Measurements from ENCODE around the gene NDOR1.
A peak's percentile ranks its signal among the peaks of the same experiment; 100 is the strongest.

Gene NDOR1

DNA sequence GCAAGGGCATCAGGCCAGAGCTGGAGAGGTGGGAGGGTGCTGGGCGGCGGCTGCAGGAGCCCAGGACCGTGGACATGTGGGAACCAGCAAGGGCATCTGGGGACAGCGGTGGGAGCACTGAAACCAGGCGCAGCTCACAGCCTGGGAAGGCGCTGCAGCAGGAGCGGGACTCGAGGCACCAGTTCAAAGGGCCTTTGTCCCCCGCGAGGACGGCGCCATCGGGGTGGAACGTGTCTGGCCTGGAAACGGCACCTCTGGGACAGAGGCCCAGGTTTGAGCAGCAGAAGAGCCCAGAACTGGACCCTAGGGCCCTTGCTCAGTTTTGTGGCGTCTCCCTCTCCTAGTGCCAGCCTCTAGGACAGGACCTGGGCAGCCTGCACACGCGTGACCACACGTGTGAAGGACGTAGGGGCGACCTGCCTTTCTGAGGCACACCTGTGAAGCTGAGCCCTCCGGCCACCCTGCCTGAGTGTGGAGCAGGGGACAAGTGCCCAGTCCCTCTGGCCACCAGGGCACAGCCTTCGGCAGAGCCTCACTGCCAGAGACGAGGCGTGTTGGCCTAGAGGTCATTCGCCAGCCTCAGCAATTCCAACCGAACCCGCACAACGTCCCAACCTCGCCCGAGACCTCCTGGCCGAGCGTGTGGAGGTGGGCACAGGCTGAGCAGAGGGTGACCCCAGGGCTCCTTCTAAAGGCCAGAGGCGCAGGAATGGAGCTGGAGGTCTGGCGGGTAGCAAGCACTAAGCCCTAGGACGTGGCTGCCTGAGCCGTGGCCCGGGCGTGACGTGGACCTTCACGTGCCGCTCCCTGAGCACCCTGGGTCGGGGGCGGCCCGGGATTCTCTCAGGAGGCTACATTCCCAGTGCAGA lies 31.5 kb upstream of the NDOR1 start:
- TF ChIP-seq, protein P1, sequence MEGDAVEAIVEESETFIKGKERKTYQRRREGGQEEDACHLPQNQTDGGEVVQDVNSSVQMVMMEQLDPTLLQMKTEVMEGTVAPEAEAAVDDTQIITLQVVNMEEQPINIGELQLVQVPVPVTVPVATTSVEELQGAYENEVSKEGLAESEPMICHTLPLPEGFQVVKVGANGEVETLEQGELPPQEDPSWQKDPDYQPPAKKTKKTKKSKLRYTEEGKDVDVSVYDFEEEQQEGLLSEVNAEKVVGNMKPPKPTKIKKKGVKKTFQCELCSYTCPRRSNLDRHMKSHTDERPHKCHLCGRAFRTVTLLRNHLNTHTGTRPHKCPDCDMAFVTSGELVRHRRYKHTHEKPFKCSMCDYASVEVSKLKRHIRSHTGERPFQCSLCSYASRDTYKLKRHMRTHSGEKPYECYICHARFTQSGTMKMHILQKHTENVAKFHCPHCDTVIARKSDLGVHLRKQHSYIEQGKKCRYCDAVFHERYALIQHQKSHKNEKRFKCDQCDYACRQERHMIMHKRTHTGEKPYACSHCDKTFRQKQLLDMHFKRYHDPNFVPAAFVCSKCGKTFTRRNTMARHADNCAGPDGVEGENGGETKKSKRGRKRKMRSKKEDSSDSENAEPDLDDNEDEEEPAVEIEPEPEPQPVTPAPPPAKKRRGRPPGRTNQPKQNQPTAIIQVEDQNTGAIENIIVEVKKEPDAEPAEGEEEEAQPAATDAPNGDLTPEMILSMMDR (IDR thresholded peaks at IDR 0.05; ENCODE audit: low read depth, low read length, missing control alignments) = no peak
- H3K4me3 ChIP-seq (ENCODE audit: low read depth, low read length) = no peak overlapping the region
- no peak for DNase-seq (ENCODE audit: low read depth)

- no peak overlapping the region for H3K4me3 ChIP-seq (ENCODE audit: low read depth, low read length)
- TF ChIP-seq, protein P1 (IDR thresholded peaks at IDR 0.05; ENCODE audit: low read depth, low read length, missing control alignments) = no peak
- DNase-seq (ENCODE audit: low read depth) = no peak
These were observed 30.7 kb upstream of the NDOR1 start for GRCh38 chr9:137174722-137175293.

- TF ChIP-seq, protein P1 (IDR thresholded peaks at IDR 0.05; ENCODE audit: low read depth, low read length, missing control alignments) = peak; percentile 28
- DNase-seq (ENCODE audit: low read depth) = no peak
- H3K4me3 ChIP-seq (ENCODE audit: low read depth, low read length) = no peak overlapping the region
These were observed 30.0 kb upstream of the NDOR1 start for GRCh38 chr9:137175345-137175961.

GRCh38 chr9:137176302-137177182 lies 29.0 kb upstream of the NDOR1 start:
- TF ChIP-seq, protein P1 (IDR thresholded peaks at IDR 0.05; ENCODE audit: low read depth, low read length, missing control alignments) = peak; percentile 91
- DNase-seq (ENCODE audit: low read depth) = no peak
- no peak overlapping the region for H3K4me3 ChIP-seq (ENCODE audit: low read depth, low read length)

GRCh38 chr9:137178201-137178938 lies 27.1 kb upstream of the NDOR1 start:
- DNase-seq (ENCODE audit: low read depth) = no peak
- TF ChIP-seq, protein P1 (IDR thresholded peaks at IDR 0.05; ENCODE audit: low read depth, low read length, missing control alignments) = no peak
- H3K4me3 ChIP-seq (ENCODE audit: low read depth, low read length) = no peak overlapping the region
